Spleen (tissue), 11 donors: ENCODE data around the gene VENTX. TPM values are rescaled to one million over a fixed set of nuclear protein-coding genes. Genes with fewer than 3 reads are reported as not detected.
A peak's percentile ranks its signal among the peaks of the same experiment; 100 is the strongest.

Source experiments
- DNase-seq: peaks from one replicate; pipeline ENCODE4 v3.0.0-alpha.2; 2020
- H3K27ac ChIP-seq, 8 donors: fragments of 200-600 bp; sonication (generic) in 7 of 8; 1 replicate in 4 of 8; 2 replicates in 4 of 8; pipeline versions ENCODE4 v1.5.0 to v1.8.0; 2016 to 2021; ENCODE audit warnings: inconsistent platforms in 4 of 8, mild to moderate bottlenecking in 4 of 8, moderate library complexity in 1 of 8
- H3K27me3 ChIP-seq, 7 donors: fragments of 200-600 bp; sonication (generic) in 6 of 7; replicated peaks in 1 of 7; 1 replicate in 4 of 7; 2 replicates in 3 of 7; pipeline versions ENCODE4 v1.5.0 to v1.8.0; 2016 to 2021; ENCODE audit warnings: inconsistent platforms in 3 of 7, mild to moderate bottlenecking in 1 of 7
- H3K36me3 ChIP-seq, 6 donors: fragments of 200-600 bp; sonication (generic) in 5 of 6; 1 replicate in 4 of 6; 2 replicates in 2 of 6; pipeline versions ENCODE4 v1.5.0 to v1.8.0; 2016 to 2021; ENCODE audit warnings: inconsistent platforms in 2 of 6
- H3K4me1 ChIP-seq, 6 donors: fragments of 200-600 bp; sonication (generic) in 5 of 6; 1 replicate in 3 of 6; 2 replicates in 3 of 6; pipeline versions ENCODE4 v1.5.0 to v1.8.0; 2016 to 2021; ENCODE audit warnings: inconsistent platforms in 3 of 6
- H3K4me3 ChIP-seq, 8 donors: fragments of 200-600 bp; sonication (generic) in 7 of 8; 1 replicate in 4 of 8; 2 replicates in 4 of 8; pipeline versions ENCODE4 v1.5.0 to v1.8.0; 2016 to 2021; ENCODE audit warnings: inconsistent platforms in 4 of 8, mild to moderate bottlenecking in 4 of 8, moderate library complexity in 2 of 8
- H3K9me3 ChIP-seq, 8 donors: fragments of 200-600 bp; sonication (generic) in 7 of 8; 1 replicate in 4 of 8; 2 replicates in 4 of 8; pipeline versions ENCODE4 v1.5.0 to v1.8.0; 2016 to 2021; ENCODE audit warnings: inconsistent platforms in 4 of 8
- POLR2A ChIP-seq, 3 donors: fragments of 450-650 bp; IDR thresholded peaks; one replicate each; pipeline ENCODE4 v1.5.1; 2017; ENCODE audit warnings: antibody characterized with exemption in 3 of 3, mild to moderate bottlenecking in 1 of 3
- POLR2AphosphoS5 ChIP-seq, 3 donors: sonication (generic); formaldehyde crosslinking; IDR thresholded peaks; one replicate each; pipeline ENCODE4 v1.5.1; 2017; ENCODE audit warnings: antibody characterized with exemption in 3 of 3
- WGBS, 5 donors: extraction: QIAGEN DNeasy Blood & Tissue Kit in 3 of 5; methylation state at CpG; one replicate each; pipeline versions ENCODE4 v1.1.5 to v1.1.7; 2013 to 2018; 5-methylcytosine and 5-hydroxymethylcytosine counted together
- intact Hi-C: fragments of 100-400 bp; cut with DNase I; formaldehyde crosslinking; loops from one replicate; pipeline ENCODE4 v1.15.0; 2023; ENCODE audit warnings: low total_unique reads
- polyA plus RNA-seq, 3 donors: library from polyadenylated mRNA; stranded (reverse); fragments of 200-250 nt; gene quantifications; one replicate each; pipeline ENCODE4 v1.2.1, GENCODE V29; 2013
- total RNA-seq, 7 donors: library from RNA; depleted of rRNA in 3 of 7; stranded (reverse); fragments of >200 nt in 3 of 7; fragmentation: NEBNext Ultra II Directional in 4 of 7; extraction: Animal tissue kit (Norgen Biotek cat#: 25700) in 4 of 7; gene quantifications; one replicate each; pipeline versions ENCODE4 v1.1.0 to v1.2.1, GENCODE V29; 2016 to 2021
- TF ChIP-seq, protein P1 (sequence below), 11 experiments: fragments of 200-600 bp in 7 of 11; fragments of 450-650 bp in 4 of 11; sonication (generic) in 4 of 11; IDR thresholded peaks in 8 of 11; conservative IDR thresholded peaks in 3 of 11; 1 replicate in 7 of 11; 2 replicates in 4 of 11; pipeline versions ENCODE4 v1.4.0 to v1.8.0; 2016 to 2021; ENCODE audit warnings: antibody characterized with exemption in 11 of 11, inconsistent platforms in 4 of 11, mild to moderate bottlenecking in 1 of 11
- donor health status: healthy with polysubstance abuse.
- donor health status: DM: no; HTN: no; CAD: no; lungs with moderate emphysema.
- donor health status: DM: no; HTN: no; CAD: no.
- donor health status: Bipolar disorder and iron deficiency.
- donor health status: healthy.
- donor health status: DM: no; HTN: no; CAD: no.
- donor health status: DM: yes; HTN: yes; CAD: no.

VENTX gene
- total and polyA plus RNA-seq, 10 donors = 0.76 to 10.4 (median 3.2) TPM

DNA sequence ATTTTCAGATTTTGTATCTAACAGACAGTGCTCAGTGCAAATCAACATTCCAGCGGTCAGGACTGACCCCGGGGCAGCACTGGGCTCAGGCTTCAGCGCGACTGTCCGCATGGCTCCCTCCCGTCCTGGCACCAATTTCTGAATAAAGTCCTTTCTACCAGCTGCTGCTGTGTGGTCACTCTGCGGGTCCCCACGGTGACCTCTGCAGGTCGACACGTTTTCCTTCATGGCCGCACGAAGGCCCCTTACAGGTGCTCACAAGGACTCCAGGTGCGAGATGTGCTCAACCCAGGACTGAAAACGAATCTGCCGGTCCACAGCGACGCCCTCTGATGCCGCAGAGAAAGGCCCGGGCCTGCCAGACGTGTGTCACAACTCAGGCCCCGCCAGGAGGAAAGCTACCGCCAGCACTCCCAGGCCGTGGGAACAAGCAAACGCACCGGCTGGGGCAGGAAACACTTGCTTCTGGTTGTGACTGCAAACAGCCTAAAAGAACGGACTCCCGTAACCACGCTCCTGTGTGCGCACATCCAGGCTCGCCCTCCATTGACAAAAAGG lies 11.3 kb upstream of the VENTX start:
- WGBS, 5 donors = 32 to 75% (median 49%) methylated on average over 16 to 30 of the region's 30 CpGs
- DNase-seq = no peak
- H3K27me3 ChIP-seq = peaks cover 0 to 78% (median 43%) of the 10 kb centered on the region in 7 donors
- intact Hi-C loops = no loop called here
- no peak overlapping the region for H3K4me3 ChIP-seq
- no peak for TF ChIP-seq POLR2AphosphoS5 (IDR thresholded peaks at IDR 0.05)
- TF ChIP-seq, protein P1, sequence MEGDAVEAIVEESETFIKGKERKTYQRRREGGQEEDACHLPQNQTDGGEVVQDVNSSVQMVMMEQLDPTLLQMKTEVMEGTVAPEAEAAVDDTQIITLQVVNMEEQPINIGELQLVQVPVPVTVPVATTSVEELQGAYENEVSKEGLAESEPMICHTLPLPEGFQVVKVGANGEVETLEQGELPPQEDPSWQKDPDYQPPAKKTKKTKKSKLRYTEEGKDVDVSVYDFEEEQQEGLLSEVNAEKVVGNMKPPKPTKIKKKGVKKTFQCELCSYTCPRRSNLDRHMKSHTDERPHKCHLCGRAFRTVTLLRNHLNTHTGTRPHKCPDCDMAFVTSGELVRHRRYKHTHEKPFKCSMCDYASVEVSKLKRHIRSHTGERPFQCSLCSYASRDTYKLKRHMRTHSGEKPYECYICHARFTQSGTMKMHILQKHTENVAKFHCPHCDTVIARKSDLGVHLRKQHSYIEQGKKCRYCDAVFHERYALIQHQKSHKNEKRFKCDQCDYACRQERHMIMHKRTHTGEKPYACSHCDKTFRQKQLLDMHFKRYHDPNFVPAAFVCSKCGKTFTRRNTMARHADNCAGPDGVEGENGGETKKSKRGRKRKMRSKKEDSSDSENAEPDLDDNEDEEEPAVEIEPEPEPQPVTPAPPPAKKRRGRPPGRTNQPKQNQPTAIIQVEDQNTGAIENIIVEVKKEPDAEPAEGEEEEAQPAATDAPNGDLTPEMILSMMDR (IDR thresholded peaks at IDR 0.05 in 8 of 11, conservative IDR thresholded peaks at IDR 0.05 in 3 of 11) = no peak
- no peak overlapping the region for H3K27ac ChIP-seq
- peaks cover 5 to 35% (median 25%) of the 10 kb centered on the region in 6 donors for H3K4me1 ChIP-seq
- H3K36me3 ChIP-seq = no peaks in the 10 kb centered on the region
- H3K9me3 ChIP-seq = no peaks in the 10 kb centered on the region

DNA sequence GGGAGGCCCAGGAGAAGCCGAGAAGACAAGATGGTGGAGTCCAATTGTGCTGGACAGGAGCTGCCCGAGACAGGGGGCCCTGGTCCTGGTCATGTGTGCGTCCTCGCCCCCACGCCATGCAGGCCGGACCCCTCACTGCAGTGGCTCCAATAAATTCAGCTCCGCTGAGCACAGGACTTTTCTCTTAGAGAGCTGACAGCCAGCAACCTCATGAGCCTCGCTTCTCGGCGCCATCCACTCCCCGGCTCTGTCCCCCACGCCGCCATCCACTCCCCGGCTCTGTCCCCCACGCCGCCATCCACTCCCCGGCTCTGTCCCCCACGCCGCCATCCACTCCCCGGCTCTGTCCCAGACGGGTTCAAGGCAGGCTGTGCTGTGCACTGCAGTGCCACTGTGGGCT lies 10.4 kb upstream of the VENTX start:
- Histone ChIP-seq H3K4me3 (no peak overlapping the region), H3K4me1 (peaks cover 5 to 39% (median 27%) of the 10 kb centered on the region in 6 donors), H3K27me3 (peaks cover 0 to 84% (median 52%) of the 10 kb centered on the region in 7 donors), H3K36me3 (no peaks in the 10 kb centered on the region), H3K27ac (no peak overlapping the region), H3K9me3 (no peaks in the 10 kb centered on the region)
- no peak for DNase-seq
- intact Hi-C loops = no loop called here
- WGBS, 5 donors = 89 to 94% (median 91%) methylated on average over 17 to 21 of the region's 21 CpGs
- TF ChIP-seq POLR2AphosphoS5 (IDR thresholded peaks at IDR 0.05) (no peak), POLR2A (IDR thresholded peaks at IDR 0.05) (no peak)
- TF ChIP-seq, protein P1 (IDR thresholded peaks at IDR 0.05 in 8 of 11, conservative IDR thresholded peaks at IDR 0.05 in 3 of 11) = no peak

DNA sequence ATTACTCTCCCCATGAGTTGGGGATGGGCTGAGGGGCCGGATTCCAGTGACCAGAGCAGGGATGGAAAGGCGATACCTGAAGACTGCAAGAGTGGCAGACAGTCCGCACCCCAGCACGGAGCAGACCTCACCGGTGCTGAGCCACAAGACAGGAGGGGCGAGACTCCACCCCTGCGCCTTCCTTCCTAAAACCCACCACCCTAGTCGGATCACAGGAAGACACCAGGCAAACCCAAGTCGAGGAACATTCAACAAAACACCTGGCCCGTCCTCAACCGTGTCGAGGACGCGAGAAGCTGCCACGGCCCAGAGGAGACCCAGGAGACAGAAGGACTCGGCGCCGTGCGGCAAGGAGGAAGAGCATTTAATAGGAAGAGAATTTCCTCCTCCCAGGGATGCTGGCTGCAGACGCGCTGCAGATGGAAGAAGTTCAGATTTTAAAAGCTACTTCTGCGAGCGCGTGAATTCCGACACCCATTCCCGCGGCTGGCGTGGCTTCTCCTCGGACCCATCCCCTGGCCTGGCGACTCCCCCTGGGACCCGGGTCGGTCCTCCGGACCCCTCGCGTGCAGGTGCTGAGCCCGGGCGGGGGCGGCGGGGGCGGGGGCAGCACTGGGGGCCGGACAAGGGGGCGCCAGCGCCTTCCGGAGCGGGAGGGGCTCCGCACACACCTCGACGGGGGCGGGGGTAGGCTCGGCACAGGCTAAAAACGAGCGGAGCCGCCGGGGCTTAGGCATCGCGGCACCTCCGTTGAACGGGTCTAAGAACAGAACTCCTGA lies 8.2 kb upstream of the VENTX start:
- DNase-seq = no peak
- H3K4me1 ChIP-seq = peaks cover 5 to 39% (median 27%) of the 10 kb centered on the region in 6 donors
- intact Hi-C loops = no loop called here
- TF ChIP-seq POLR2A (IDR thresholded peaks at IDR 0.05) = no peak
- TF ChIP-seq, protein P1 (IDR thresholded peaks at IDR 0.05 in 8 of 11, conservative IDR thresholded peaks at IDR 0.05 in 3 of 11) = no peak
- TF ChIP-seq POLR2AphosphoS5 (IDR thresholded peaks at IDR 0.05) = no peak
- no peaks in the 10 kb centered on the region for H3K9me3 ChIP-seq
- H3K4me3 ChIP-seq = peak overlapping the region in 2 of 8 donors; percentile 33 to 65
- no peaks in the 10 kb centered on the region for H3K36me3 ChIP-seq
- 7 to 37% (median 12%) methylated on average over 5 to 58 of the region's 58 CpGs for WGBS, 5 donors
- no peak overlapping the region for H3K27ac ChIP-seq
- peaks cover 0 to 100% (median 61%) of the 10 kb centered on the region in 7 donors for H3K27me3 ChIP-seq

DNA sequence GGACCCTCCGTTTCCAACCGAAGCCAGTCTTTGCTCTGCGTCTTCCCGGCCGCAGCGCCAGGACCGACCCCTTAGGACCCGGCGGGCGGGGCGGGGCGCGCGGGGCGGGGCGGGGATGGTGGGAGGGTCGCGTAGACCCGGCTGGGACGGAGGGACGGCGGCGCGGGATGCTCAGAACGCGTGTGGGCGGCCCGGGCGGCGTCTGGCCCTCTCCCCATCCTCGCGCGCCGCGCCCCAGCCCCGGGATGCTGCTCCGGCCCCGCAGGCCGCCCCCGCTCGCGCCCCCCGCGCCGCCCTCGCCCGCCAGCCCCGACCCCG lies 7.7 kb upstream of the VENTX start, which contains the start of gene UTF1:
Gene UTF1 (plus strand): TSS at position 174 of the 318 bp plus-strand sequence. CDS start 72 bp downstream, at position 246.
- Histone ChIP-seq H3K9me3 (no peaks in the 10 kb centered on the region), H3K27me3 (peaks cover 0 to 100% (median 61%) of the 10 kb centered on the region in 7 donors), H3K4me3 (peak within 1 kb of the TSS in 6 of 8 donors; percentile 10 to 65 (median 32)), H3K36me3 (no peaks in the 10 kb centered on the region), H3K4me1 (peaks cover 5 to 42% (median 27%) of the 10 kb centered on the region in 6 donors), H3K27ac (no peak within 1 kb of the TSS)
- no peak for DNase-seq
- intact Hi-C loops = no loop called here
- 0 to 5% (median 3%) methylated on average over 15 to 49 of the region's 49 CpGs; no CpG with 5 or more reads in 1 of the 5 donors for WGBS, 5 donors
- TF ChIP-seq, protein P1 (IDR thresholded peaks at IDR 0.05 in 8 of 11, conservative IDR thresholded peaks at IDR 0.05 in 3 of 11) = no peak
- no peak for TF ChIP-seq POLR2AphosphoS5 (IDR thresholded peaks at IDR 0.05)
- TF ChIP-seq POLR2A (IDR thresholded peaks at IDR 0.05) = no peak
